Jurkat, Clone E6-1 (cell line): ENCODE measurements around the gene TNRC6B.
"Not testable (repeated sequence)": the region's sequence is repeated elsewhere in the genome, so short reads cannot be mapped to it uniquely, and the experiment has no call there.

Experiments used
- DNase-seq: peaks from one replicate; pipeline ENCODE4 v3.0.0-alpha.2; 2011; ENCODE audit warnings: low read depth, low spot score
- H3K4me3 ChIP-seq: 2 replicates; pipeline ENCODE4 v1.5.1; 2011; ENCODE audit warnings: mild to moderate bottlenecking, low read length, control low read depth, moderate library complexity

Gene TNRC6B

DNA sequence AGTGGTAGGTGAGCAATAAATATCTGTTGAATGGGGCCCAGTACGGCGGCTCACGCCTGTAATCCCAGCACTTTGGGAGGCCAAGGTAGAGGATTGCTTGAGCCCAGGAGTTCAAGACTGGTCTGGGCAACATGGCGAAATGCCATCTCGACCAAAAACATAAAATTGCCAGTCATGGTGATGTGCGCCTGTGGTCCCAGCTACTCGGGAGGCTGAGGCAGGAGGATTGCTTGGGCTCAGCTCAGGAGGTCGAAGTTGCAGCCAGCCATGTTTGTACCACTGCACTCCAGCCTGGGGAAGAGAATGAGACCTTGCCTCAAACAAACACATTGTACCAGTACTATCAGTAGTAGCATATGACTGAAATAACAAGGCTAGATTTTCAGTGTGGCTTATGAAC is 196.8 kb downstream of the TNRC6B start:
- no peak overlapping the region for H3K4me3 ChIP-seq
- no peak for DNase-seq

- DNase-seq, result no peak
- no peak overlapping the region for H3K4me3 ChIP-seq
Measured at GRCh38 chr22:40376149-40376548, 198.4 kb downstream of the TNRC6B start.

DNA sequence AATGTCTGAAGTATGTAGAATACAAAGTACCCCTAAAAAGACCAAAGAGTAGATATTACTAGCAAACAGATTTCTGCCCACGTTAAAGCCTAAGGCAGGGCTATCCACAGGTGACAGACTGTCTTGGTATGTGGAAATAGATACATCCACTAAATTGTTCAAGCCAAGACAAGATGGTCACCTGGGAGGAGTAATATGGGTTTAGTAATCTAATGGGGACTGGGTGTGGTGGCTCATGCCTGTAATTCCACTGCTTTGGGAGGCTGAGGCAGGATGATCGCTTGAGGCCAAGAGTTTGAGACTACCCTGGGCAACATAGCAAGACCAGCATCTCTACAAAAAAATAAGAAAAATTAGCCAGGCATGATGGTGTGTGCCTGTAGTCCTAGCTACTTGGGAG is 200.2 kb downstream of the TNRC6B start:
- DNase-seq, result no peak
- H3K4me3 ChIP-seq, result no peak overlapping the region

- not testable (repeated sequence) for DNase-seq, H3K4me3 ChIP-seq
Measured at GRCh38 chr22:40378448-40378847, 200.7 kb downstream of the TNRC6B start.

- no peak overlapping the region for H3K4me3 ChIP-seq
- DNase-seq, result no peak
Measured at GRCh38 chr22:40381461-40381860, 203.7 kb downstream of the TNRC6B start.

DNA sequence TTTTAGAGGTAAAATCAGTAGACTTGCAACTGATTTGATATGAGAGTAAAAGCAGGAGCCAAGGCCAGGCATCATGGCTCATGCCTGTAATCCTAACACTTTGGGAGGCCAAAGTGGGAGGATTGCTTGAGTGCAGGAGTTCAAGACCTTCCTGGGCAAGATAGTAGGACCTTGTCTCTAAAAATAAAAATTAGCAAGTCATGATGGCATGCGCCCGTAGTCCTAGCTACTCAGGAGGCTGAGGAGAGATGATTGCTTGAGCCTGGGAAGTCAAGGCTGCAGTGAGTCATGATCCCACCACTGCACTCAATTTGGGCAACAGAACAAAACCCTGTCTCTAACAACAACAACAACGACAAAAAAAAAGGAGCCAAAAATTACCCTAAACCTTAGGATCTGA is 206.2 kb downstream of the TNRC6B start:
- no peak for DNase-seq
- no peak overlapping the region for H3K4me3 ChIP-seq

GRCh38 chr22:40385036-40385782 is 207.5 kb downstream of the TNRC6B start:
- DNase-seq, result peak; percentile 66
- H3K4me3 ChIP-seq, result peak overlapping the region; percentile 44
